Neural progenitor cell (in vitro differentiated cells): ENCODE results near the gene AGPAT1.
A peak's percentile ranks its signal among the peaks of the same experiment; 100 is the strongest.

Source experiments
- EZH2 ChIP-seq: fragments of 200-600 bp; sonication (generic); IDR thresholded peaks from 2 replicates; pipeline ENCODE4 v1.6.1; 2017; ENCODE audit warnings: antibody characterized with exemption, mild to moderate bottlenecking, moderate library complexity
- TF ChIP-seq, protein P1 (sequence below): fragments of 200-600 bp; sonication (generic); IDR thresholded peaks from 2 replicates; pipeline ENCODE4 v1.5.1; 2017; ENCODE audit warnings: antibody characterized with exemption, mild to moderate bottlenecking

DNA sequence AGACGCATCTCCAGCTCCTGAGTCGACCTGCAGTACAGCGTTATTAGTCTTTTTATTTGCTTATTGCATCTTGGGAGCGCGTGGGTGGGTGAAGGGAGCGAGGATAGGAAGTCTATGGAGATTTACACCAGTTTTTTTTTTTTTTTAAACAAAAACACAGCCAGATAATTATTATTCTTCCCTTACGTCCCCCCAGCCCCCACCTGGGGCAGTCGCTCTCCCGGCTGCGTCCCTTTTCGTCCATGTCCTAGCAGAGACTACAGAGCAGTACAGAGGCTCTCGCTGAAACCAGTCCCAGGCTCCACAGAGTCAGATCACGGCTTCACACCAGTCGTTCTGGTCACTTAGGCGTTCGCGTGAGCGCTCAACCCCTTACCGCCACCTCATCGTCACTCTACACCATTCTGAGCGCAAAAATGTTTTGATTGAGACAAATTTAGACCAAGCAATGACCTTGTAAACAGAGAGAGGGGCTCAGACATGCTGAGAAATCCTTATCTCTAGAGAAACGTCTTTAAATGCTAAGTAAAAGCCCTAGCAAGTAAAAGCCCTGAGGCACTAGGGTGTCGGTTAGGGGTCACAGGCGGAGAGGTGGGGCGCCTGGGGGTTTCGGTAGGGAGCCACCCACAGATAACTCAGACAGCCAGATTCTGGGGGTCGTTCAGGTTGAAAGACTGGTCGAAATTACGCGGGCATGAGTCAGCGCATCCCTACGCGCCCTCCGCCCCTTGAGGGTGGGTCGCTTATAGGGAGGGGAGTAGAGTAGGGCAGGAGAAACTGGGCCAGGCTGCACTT is 22.9 kb downstream of the AGPAT1 start:
- TF ChIP-seq EZH2, result peak; percentile 10
- TF ChIP-seq, protein P1, sequence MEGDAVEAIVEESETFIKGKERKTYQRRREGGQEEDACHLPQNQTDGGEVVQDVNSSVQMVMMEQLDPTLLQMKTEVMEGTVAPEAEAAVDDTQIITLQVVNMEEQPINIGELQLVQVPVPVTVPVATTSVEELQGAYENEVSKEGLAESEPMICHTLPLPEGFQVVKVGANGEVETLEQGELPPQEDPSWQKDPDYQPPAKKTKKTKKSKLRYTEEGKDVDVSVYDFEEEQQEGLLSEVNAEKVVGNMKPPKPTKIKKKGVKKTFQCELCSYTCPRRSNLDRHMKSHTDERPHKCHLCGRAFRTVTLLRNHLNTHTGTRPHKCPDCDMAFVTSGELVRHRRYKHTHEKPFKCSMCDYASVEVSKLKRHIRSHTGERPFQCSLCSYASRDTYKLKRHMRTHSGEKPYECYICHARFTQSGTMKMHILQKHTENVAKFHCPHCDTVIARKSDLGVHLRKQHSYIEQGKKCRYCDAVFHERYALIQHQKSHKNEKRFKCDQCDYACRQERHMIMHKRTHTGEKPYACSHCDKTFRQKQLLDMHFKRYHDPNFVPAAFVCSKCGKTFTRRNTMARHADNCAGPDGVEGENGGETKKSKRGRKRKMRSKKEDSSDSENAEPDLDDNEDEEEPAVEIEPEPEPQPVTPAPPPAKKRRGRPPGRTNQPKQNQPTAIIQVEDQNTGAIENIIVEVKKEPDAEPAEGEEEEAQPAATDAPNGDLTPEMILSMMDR, result no peak
